ENCODE results near the gene STUM. TPM values are rescaled to one million over a fixed set of nuclear protein-coding genes. Genes with fewer than 3 reads are reported as not detected.

The STUM gene
- total and polyA plus RNA-seq, 2 experiments from 2014 or later = 0.23 to 1.3 TPM

- Histone ChIP-seq H3K4me1 (ENCODE audit: insufficient read depth) (no peaks in the 10 kb centered on the region), H3K27me3 (ENCODE audit: insufficient read depth) (no peaks in the 10 kb centered on the region), H3K4me3 (no peak overlapping the region), H4K20me1 (replicated peaks; ENCODE audit: insufficient read depth) (no peaks in the 10 kb centered on the region), H3K79me2 (replicated peaks; ENCODE audit: insufficient read depth) (no peaks in the 10 kb centered on the region), H3K27ac (ENCODE audit: low read depth) (no peak overlapping the region), H3K4me2 (no peak overlapping the region), H2AFZ (no peak overlapping the region), H3K9me2 (ENCODE audit: insufficient read depth) (no peaks in the 10 kb centered on the region), H3F3A (replicated peaks; ENCODE audit: low read depth) (no peaks in the 10 kb centered on the region), H3K36me3 (ENCODE audit: insufficient read depth) (no peaks in the 10 kb centered on the region)
- TF ChIP-seq CREB1 (CRISPR knock-in tag; IDR thresholded peaks at IDR 0.05; ENCODE audit: low read depth) (no peak), NANOG (IDR thresholded peaks at IDR 0.05; ENCODE audit: borderline replicate concordance) (no peak), CTCF (conservative IDR thresholded peaks at IDR 0.05; ENCODE audit: low read depth in 2 of 2) (no peak), STAT1 (IDR thresholded peaks at IDR 0.05; ENCODE audit: unreplicated experiment) (no peak), JUNB (IDR thresholded peaks at IDR 0.05; ENCODE audit: unreplicated experiment) (no peak), POLR2AphosphoS5 (IDR thresholded peaks at IDR 0.05; ENCODE audit: low read depth) (no peak), ZNF331 (CRISPR knock-in tag; IDR thresholded peaks at IDR 0.05; ENCODE audit: low read depth) (no peak), EZH2 (IDR thresholded peaks at IDR 0.05; ENCODE audit: low read depth, unreplicated experiment) (no peak), ZNF114 (CRISPR knock-in tag; IDR thresholded peaks at IDR 0.05) (no peak), ZNF462 (CRISPR knock-in tag; IDR thresholded peaks at IDR 0.05) (no peak), EZH2phosphoT487 (IDR thresholded peaks at IDR 0.05; ENCODE audit: unreplicated experiment) (no peak)
- TF ChIP-seq, protein P1, sequence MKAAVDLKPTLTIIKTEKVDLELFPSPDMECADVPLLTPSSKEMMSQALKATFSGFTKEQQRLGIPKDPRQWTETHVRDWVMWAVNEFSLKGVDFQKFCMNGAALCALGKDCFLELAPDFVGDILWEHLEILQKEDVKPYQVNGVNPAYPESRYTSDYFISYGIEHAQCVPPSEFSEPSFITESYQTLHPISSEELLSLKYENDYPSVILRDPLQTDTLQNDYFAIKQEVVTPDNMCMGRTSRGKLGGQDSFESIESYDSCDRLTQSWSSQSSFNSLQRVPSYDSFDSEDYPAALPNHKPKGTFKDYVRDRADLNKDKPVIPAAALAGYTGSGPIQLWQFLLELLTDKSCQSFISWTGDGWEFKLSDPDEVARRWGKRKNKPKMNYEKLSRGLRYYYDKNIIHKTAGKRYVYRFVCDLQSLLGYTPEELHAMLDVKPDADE (IDR thresholded peaks at IDR 0.05) = no peak
- TF ChIP-seq, protein P2, sequence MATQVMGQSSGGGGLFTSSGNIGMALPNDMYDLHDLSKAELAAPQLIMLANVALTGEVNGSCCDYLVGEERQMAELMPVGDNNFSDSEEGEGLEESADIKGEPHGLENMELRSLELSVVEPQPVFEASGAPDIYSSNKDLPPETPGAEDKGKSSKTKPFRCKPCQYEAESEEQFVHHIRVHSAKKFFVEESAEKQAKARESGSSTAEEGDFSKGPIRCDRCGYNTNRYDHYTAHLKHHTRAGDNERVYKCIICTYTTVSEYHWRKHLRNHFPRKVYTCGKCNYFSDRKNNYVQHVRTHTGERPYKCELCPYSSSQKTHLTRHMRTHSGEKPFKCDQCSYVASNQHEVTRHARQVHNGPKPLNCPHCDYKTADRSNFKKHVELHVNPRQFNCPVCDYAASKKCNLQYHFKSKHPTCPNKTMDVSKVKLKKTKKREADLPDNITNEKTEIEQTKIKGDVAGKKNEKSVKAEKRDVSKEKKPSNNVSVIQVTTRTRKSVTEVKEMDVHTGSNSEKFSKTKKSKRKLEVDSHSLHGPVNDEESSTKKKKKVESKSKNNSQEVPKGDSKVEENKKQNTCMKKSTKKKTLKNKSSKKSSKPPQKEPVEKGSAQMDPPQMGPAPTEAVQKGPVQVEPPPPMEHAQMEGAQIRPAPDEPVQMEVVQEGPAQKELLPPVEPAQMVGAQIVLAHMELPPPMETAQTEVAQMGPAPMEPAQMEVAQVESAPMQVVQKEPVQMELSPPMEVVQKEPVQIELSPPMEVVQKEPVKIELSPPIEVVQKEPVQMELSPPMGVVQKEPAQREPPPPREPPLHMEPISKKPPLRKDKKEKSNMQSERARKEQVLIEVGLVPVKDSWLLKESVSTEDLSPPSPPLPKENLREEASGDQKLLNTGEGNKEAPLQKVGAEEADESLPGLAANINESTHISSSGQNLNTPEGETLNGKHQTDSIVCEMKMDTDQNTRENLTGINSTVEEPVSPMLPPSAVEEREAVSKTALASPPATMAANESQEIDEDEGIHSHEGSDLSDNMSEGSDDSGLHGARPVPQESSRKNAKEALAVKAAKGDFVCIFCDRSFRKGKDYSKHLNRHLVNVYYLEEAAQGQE (IDR thresholded peaks at IDR 0.05; ENCODE audit: unreplicated experiment) = no peak
- Mint-ChIP-seq H3K4me1 (peaks cover 9% of the 10 kb centered on the region; the same call in 1 of the 3 replicates), H3K27me3 (ENCODE audit: insufficient read depth, low read depth, poor library complexity) (peaks cover 4% of the 10 kb centered on the region), H3K4me3 (no peak overlapping the region), H3K36me3 (ENCODE audit: low read depth) (no peaks in the 10 kb centered on the region), H3K9me3 (no peaks in the 10 kb centered on the region), H3K27ac (no peak overlapping the region)
- DNase-seq (ENCODE audit: low spot score) = no peak
- no peak for ATAC-seq
Measured at GRCh38 chr1:226575436-226575720, 26.8 kb downstream of the STUM start.
